Activated CD8-positive, alpha-beta memory T cell treated with anti-CD3 and anti-CD28 coated beads, Interleukin-2, amount 10 ng/mL, durations not matched to agents 7 days and 5 days (primary cell): ENCODE results near the gene CDK2. TPM values are rescaled to one million over a fixed set of nuclear protein-coding genes. Genes with fewer than 3 reads are reported as not detected.
"Not testable (repeated sequence)": the region's sequence is repeated elsewhere in the genome, so short reads cannot be mapped to it uniquely, and the experiment has no call there.

Experiments used
- ATAC-seq: fragments of 150-1000 bp; cut with Tn5 transposase; one replicate; pipeline ENCODE4 v1.10.0; 2021; ENCODE audit warnings: moderate library complexity
- CTCF ChIA-PET: fragments of 350-600 bp; sonication (Branson Sonifier 250); formaldehyde crosslinking; loops from one replicate; lab custom pipeline; 2021; ENCODE audit warnings: antibody characterized with exemption; lab: Charles Lee
- DNase-seq: peaks from one replicate; pipeline ENCODE4 v3.0.0-alpha.2; 2020
- H3K27ac Mint-ChIP-seq: one replicate; pipeline ENCODE4 v1.8.0; 2021; ENCODE audit warnings: mild to moderate bottlenecking, mixed read lengths
- H3K27me3 Mint-ChIP-seq: one replicate; pipeline ENCODE4 v1.8.0; 2021; ENCODE audit warnings: mixed read lengths
- H3K36me3 Mint-ChIP-seq: one replicate; pipeline ENCODE4 v1.8.0; 2021; ENCODE audit warnings: mild to moderate bottlenecking, mixed read lengths
- H3K4me1 Mint-ChIP-seq: one replicate; pipeline ENCODE4 v1.8.0; 2021; ENCODE audit warnings: mixed read lengths
- H3K4me3 Mint-ChIP-seq: one replicate; pipeline ENCODE4 v1.8.0; 2021; ENCODE audit warnings: mild to moderate bottlenecking, moderate library complexity, mixed read lengths
- H3K9me3 Mint-ChIP-seq: one replicate; pipeline ENCODE4 v1.8.0; 2022; ENCODE audit warnings: low read depth, mixed read lengths
- total RNA-seq, 2 experiments: library from RNA; stranded (reverse); gene quantifications; one replicate each; pipeline ENCODE4 v1.2.3, GENCODE V29; 2021

CDK2 gene
- total RNA-seq = 100 to 1,000 TPM; 146 to 158 TPM

DNA sequence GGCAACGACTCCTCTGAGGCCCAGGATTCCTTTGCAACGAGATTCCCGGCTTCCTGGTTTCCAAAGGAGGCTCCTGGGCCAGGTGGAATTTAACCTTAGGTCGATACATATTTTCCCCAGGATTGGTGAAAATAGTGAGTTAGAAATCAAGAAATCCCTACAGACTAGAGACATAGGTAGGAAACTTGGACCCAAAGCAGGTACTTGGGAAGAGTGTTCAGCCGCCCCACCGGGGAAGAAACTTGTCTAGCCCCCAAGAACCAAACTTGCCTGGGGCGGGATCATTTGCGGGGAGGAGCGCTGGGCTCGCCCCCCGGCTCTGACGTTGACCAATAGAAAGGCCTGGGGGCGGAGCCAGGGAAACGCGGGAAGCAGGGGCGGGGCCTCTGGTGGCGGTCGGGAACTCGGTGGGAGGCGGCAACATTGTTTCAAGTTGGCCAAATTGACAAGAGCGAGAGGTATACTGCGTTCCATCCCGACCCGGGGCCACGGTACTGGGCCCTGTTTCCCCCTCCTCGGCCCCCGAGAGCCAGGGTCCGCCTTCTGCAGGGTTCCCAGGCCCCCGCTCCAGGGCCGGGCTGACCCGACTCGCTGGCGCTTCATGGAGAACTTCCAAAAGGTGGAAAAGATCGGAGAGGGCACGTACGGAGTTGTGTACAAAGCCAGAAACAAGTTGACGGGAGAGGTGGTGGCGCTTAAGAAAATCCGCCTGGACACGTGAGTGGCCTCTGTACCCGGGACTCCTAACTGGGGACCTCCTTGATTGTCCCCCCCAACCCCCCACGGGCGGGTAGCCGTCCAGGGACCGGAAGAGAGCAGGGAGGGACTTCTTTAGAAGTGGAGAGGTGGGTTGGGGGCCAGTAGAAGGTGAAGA lies at the start of gene CDK2:
Gene CDK2, plus strand, starts transcription at position 423 of the 874 bp plus-strand sequence. Its CDS starts 179 bp downstream, at position 602.
- peak; percentile 97 for ATAC-seq
- Mint-ChIP-seq H3K27ac (peak within 1 kb of the TSS; percentile 83), H3K4me1 (peaks cover 40% of the 10 kb centered on the region), H3K9me3 (no peaks in the 10 kb centered on the region), H3K36me3 (peaks cover 24% of the 10 kb centered on the region), H3K27me3 (no peaks in the 10 kb centered on the region), H3K4me3 (peak within 1 kb of the TSS; percentile 98)
- CTCF ChIA-PET = interaction anchor here (1.2 to 1.7 kb wide), 4 partner anchors 11 to 74 kb away, joined by 3 to 9 read pairs (median 4); no protein-coding TSS in a partner anchor
- DNase-seq = peak; percentile 95

DNA sequence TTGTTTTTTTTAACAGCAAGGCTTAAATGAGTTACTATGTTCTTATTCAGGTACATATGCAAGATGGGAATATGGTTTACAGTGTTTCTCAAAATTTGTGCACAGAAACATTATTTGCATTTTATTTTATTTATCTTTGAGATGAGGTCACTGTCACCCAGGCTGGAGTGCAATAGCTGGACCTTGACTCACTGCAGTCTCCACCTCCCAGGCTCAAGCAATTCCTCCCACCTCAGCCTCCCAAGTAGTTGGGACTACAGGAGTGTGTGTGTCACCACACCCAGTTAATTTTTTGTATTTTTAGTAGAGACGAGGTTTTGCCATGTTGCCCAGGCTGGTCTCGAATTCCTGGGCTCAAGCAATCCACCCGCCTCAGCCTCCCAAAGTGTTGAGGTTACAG lies 47.6 kb upstream of the CDK2 start:
- H3K27me3 Mint-ChIP-seq, H3K27ac Mint-ChIP-seq, DNase-seq, H3K9me3 Mint-ChIP-seq, H3K4me3 Mint-ChIP-seq, ATAC-seq: not testable (repeated sequence)
- CTCF ChIA-PET = interaction anchor here (1.0 kb wide), 1 partner anchor 181 kb away, joined by 3 read pairs; no protein-coding TSS in a partner anchor
- peaks cover 38% of the 10 kb centered on the region for H3K36me3 Mint-ChIP-seq
- H3K4me1 Mint-ChIP-seq = peaks cover 35% of the 10 kb centered on the region

DNA sequence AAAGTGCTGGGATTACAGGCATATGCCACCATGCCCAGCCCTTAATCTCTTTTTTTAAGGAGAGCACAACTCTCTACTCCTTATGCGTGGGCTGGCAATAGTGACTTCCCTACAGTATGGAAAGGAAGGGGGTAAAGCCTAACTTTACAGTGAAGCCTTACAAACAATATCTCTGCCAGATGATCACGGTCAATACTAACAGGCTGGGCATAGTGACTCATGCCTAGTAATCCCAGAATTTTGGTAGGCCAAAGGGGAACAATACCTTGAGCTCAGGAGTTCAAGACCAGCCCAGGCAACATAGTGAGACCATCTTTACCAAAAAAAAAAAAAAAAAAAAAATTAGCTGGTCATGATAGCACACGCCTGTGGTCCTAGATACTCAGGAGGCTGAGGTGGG lies 44.5 kb upstream of the CDK2 start:
- ATAC-seq (no peak), DNase-seq (no peak)
- CTCF ChIA-PET = interaction anchor here (0.7 to 1.4 kb wide), 3 partner anchors 9 to 17 kb away, joined by 3 to 4 read pairs (median 3); partner anchors contain the start of gene DGKA
- H3K9me3 Mint-ChIP-seq = no peaks in the 10 kb centered on the region
- H3K4me1 Mint-ChIP-seq = peaks cover 31% of the 10 kb centered on the region
- H3K27ac Mint-ChIP-seq = no peak overlapping the region
- no peak overlapping the region for H3K4me3 Mint-ChIP-seq
- no peaks in the 10 kb centered on the region for H3K27me3 Mint-ChIP-seq
- peaks cover 38% of the 10 kb centered on the region for H3K36me3 Mint-ChIP-seq

DNA sequence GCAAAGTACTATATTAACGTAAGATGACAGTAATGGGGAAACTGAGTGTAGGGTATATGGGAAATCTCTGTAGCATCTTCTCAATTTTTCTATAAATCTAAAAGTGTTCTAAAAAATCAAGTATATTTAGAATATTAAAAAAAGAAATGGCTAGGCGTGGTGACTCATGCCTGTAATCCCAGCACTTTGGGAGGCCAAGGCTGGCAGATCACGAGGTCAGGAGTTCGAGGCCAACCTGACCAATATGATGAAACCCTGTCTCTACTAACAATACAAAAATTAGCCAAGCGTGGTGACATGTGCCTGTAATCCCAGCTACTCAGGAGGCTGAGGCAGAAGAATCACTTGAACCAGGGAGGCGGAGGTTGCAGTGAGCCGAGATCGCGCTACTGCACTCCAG lies 43.0 kb upstream of the CDK2 start:
- DNase-seq, H3K4me3 Mint-ChIP-seq, H3K9me3 Mint-ChIP-seq, H3K27me3 Mint-ChIP-seq, ATAC-seq: not testable (repeated sequence)
- Mint-ChIP-seq H3K27ac (peak overlapping the region; percentile 44), H3K36me3 (peaks cover 34% of the 10 kb centered on the region), H3K4me1 (peaks cover 30% of the 10 kb centered on the region)
- CTCF ChIA-PET = interaction anchor here (0.7 kb wide), 1 partner anchor 100 kb away, joined by 3 read pairs; no protein-coding TSS in a partner anchor

DNA sequence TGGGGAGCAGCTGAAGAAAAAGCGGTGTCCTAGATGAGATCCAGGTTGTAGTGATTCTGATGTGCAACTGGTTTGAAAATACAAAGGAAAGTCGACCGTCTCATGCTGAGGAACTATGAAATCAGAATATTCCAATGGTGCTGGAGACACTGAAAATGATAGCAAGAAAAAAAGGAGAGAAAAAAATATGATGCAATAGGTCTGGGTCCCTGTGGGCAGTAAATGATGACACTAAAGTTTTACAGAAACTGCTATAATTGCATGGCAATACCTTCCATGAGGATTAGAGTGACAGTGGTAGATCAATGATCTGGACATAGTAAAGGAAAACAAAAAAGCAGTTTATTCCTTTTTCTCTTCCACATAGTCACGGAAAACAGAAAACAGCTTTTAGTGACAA lies 41.3 kb upstream of the CDK2 start:
- ATAC-seq = no peak
- Mint-ChIP-seq H3K4me1 (peaks cover 44% of the 10 kb centered on the region), H3K27me3 (no peaks in the 10 kb centered on the region), H3K9me3 (no peaks in the 10 kb centered on the region), H3K36me3 (peaks cover 34% of the 10 kb centered on the region), H3K4me3 (peak overlapping the region; percentile 96), H3K27ac (peak overlapping the region; percentile 98)
- no peak for DNase-seq
- CTCF ChIA-PET = interaction anchor here (0.5 to 8.0 kb wide), 14 partner anchors 9 to 224 kb away, joined by 3 to 121 read pairs (median 5); partner anchors contain the start of genes CD63, DNAJC14, ORMDL2 and RAB5B

DNA sequence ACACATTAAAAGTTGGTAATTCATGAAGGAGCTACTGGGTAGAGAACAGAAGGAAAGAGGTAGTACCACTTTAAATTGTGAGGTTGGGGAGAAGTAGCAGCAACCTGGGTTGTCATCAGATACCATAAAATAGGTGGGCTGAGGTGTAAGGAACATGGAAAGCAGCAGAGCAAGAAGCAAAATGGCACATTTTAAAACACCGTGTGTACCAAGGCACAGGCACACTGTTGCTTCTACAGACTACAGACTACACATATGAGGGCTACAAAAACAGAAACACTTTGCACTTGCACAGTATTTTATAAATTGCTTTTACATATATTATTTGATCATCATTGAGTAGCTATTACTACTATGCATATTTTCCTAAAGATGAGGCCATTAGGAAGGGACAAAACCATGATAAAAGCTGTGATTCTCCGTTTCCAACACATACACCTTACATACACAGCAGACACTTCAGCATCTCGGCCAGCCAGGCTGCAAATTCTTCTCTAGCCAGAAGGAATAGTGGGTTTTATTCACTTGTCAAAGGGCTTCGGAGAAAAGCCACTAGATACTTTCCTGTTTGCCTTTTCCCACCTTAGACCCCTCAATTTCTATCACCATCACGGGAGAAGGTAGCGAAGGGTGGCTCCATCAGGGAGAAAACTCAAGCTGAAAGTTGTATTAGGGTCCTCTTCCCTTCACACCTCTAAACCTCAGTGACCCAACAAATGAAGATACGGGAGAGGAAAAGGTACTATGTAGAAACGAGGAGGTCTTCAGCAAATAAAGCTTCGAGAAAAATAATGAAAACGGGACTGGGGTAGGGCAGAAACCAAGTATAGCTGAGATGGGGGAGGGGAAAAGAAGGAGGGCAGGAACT lies 40.5 kb upstream of the CDK2 start:
- Mint-ChIP-seq H3K36me3 (peaks cover 33% of the 10 kb centered on the region), H3K27ac (peak overlapping the region; percentile 98), H3K9me3 (no peaks in the 10 kb centered on the region), H3K4me1 (peaks cover 47% of the 10 kb centered on the region), H3K27me3 (no peaks in the 10 kb centered on the region), H3K4me3 (peak overlapping the region; percentile 96)
- ATAC-seq (no peak), DNase-seq (peak; percentile 47)
- CTCF ChIA-PET = interaction anchor here (0.6 to 8.0 kb wide), 17 partner anchors 10 to 206 kb away, joined by 3 to 121 read pairs (median 4); partner anchors contain the start of genes CD63, DNAJC14, ERBB3 and RAB5B

DNA sequence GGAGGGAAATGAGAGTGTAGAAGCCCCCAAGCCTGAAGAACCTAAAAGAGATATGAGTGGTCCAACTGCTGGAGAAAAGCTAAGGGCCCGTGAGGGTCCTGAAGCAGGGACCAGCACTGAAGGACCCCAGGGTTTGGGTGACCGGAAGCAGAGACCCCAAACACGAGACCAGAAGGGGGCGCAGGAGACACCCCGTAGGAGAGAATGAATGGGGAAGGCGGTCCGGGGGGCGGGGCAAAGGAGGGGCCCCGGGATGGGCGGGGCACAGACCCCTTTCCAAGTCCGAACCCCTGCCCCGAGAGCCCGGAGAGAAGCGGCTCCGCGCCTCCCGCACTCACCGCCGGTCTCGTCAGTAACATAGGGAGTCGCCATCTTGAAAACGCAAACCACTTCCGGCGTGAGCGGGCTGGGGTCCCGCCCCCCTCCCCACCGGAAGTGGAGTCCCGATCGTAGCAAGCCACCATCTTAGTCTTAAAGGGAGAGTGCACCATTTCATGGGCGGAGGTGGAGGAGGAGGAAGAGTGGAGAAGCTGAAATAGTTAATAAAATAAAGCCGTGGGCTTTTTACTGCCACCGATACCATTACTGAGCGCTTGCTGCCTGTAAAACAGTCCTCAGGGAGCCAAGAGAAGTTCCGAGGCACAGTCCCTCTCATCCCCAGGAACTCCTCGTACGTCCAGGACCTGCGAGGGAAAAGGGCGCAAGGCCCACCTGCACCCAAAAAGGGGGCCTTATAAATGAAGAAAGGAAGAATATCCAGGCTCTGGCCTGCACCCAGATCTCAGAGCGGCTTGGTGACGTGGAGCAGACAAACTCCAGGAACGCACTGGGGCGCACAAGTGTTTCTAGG lies 39.7 kb upstream of the CDK2 start:
- DNase-seq (peak; percentile 97), ATAC-seq (peak; percentile 48)
- Mint-ChIP-seq H3K4me1 (peaks cover 44% of the 10 kb centered on the region), H3K4me3 (peak overlapping the region; percentile 96), H3K27ac (peak overlapping the region; percentile 98), H3K9me3 (no peaks in the 10 kb centered on the region), H3K27me3 (no peaks in the 10 kb centered on the region), H3K36me3 (peaks cover 36% of the 10 kb centered on the region)
- CTCF ChIA-PET = interaction anchor here (0.6 to 8.0 kb wide), 20 partner anchors 10 to 207 kb away, joined by 3 to 121 read pairs (median 4); partner anchors contain the start of genes CD63, DNAJC14, ERBB3 and ORMDL2

DNA sequence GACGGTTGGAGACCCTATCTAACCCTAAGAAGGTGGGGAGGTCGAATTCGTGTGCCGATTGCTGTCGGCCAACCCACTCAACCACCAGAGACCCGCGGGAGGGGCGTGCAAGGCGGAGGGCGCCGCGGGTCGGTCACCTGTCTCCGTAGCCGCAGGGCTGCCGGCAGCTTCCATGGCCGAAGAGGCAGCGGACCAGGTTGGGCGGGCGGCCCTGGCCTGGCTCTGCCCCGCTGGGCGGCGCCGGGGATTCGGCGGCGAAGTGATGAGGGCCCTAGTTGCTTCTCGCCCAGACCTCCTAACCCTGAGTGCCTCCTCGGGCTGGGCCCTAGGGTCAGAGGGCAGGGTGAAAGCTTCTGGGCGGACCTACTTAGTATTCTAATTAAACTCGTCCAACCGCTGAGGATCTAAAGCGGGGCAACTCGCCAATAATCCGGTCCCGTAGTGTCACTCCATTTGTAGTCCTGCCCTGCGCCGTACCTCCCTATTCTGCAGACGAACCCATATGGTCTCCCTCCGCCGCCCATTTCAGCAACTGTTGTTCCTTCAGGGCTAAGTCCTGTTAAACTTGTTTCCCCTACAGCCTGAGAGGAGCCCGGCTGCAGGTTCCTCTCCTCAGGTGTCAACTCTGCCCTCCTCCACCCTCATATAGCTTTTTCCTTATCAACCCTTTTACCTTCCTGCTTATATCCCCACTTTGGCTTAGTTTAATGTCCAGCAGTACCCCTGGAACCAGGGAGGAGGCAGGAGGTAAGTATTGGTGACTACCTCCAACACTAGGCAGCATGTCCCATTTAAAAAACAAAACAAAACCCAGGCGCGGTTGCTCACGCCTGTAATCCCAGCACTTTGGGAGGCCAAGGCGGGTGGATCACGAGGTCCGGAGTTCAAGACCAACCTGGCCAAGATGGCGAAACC lies 38.8 kb upstream of the CDK2 start, which contains the start of gene PYM1:
Gene PYM1, minus strand, starts transcription at position 307 of the 915 bp plus-strand sequence. Its CDS starts 133 bp downstream, at position 174.
- peak; percentile 93 for DNase-seq
- peak within 1 kb of the TSS; percentile 98 for H3K27ac Mint-ChIP-seq
- H3K27me3 Mint-ChIP-seq = no peaks in the 10 kb centered on the region
- H3K9me3 Mint-ChIP-seq = no peaks in the 10 kb centered on the region
- CTCF ChIA-PET = interaction anchor here (0.5 to 8.0 kb wide), 11 partner anchors 12 to 198 kb away, joined by 3 to 121 read pairs (median 5); partner anchors contain the start of genes CD63, DNAJC14, ORMDL2 and SARNP
- H3K36me3 Mint-ChIP-seq = peaks cover 36% of the 10 kb centered on the region
- ATAC-seq = peak; percentile 52
- H3K4me3 Mint-ChIP-seq = peak within 1 kb of the TSS; percentile 96
- H3K4me1 Mint-ChIP-seq = peaks cover 44% of the 10 kb centered on the region

DNA sequence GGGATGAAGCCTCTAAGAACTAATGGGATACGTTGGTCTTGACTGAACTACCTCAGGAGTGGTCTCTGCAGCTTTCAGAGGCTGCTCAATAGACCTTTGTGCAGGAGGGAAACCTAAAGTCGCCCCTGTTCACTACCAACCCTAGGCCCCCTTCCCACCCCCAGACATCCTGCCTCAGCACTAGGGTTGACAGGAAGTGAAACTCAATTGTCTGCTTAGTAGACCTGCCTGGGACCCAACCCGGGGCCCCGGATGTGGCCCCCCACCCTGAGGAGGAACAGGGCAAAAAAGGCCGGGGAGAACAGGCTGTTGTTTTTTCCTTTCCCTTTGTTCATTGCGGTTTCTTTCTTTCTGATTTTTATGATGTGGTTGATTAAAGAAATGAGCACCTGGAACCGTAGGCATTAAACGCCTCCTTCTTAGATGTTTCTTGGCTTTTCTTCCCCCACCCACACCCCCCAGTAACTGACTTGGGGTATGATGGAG lies 37.3 kb upstream of the CDK2 start:
- DNase-seq = peak; percentile 93
- Mint-ChIP-seq H3K27ac (peak overlapping the region; percentile 98), H3K4me3 (peak overlapping the region; percentile 96), H3K36me3 (peaks cover 37% of the 10 kb centered on the region), H3K27me3 (no peaks in the 10 kb centered on the region), H3K9me3 (no peaks in the 10 kb centered on the region), H3K4me1 (peaks cover 54% of the 10 kb centered on the region)
- CTCF ChIA-PET = interaction anchor here (0.6 to 8.0 kb wide), 9 partner anchors 10 to 190 kb away, joined by 3 to 121 read pairs (median 17); partner anchors contain the start of genes DNAJC14, ORMDL2 and SARNP
- ATAC-seq = peak; percentile 42

DNA sequence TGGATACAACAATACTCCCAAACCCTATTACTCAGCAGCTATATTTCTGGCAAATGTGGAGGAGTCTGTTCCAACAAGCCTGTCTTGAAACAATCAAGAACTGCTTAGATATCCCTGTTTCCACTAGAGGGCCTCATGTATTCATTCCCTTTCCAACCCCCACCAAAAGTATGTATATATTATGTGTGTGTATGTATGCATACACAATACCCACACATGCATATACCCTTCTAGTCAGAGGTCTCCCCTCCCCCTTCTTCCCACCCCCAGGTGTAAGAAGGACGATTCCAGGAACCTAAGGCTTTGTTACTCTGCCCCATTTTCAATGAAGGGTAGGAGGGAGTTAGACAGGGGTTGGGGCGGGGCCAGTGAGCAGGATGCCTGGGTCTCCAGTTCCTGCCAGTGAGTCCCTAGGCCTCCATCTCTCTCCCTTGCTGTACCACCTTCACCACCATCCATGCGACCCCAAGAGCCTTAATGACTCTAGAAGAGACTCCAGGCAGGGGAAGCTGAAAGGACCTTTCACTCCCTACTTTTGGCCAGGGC lies 35.8 kb upstream of the CDK2 start, which contains the start of gene DGKA:
Gene DGKA, plus strand, starts transcription at position 392 of the 546 bp plus-strand sequence. CDS start 5,342 bp downstream, outside the sequence.
- CTCF ChIA-PET = interaction anchor here (1.1 to 8.0 kb wide), 9 partner anchors 9 to 201 kb away, joined by 3 to 121 read pairs (median 8); partner anchors contain the start of genes DNAJC14, ORMDL2, RAB5B and SARNP
- ATAC-seq = peak; percentile 28
- no peaks in the 10 kb centered on the region for H3K9me3 Mint-ChIP-seq
- DNase-seq = peak; percentile 90
- peak within 1 kb of the TSS; percentile 96 for H3K4me3 Mint-ChIP-seq
- H3K27ac Mint-ChIP-seq = peak within 1 kb of the TSS; percentile 98
- peaks cover 58% of the 10 kb centered on the region for H3K4me1 Mint-ChIP-seq
- H3K27me3 Mint-ChIP-seq = no peaks in the 10 kb centered on the region
- peaks cover 35% of the 10 kb centered on the region for H3K36me3 Mint-ChIP-seq
